ACHN (cell line): Measurements from ENCODE around the gene ARMC3.

Experiments
- DNase-seq: peaks from one replicate; pipeline ENCODE4 v3.0.0-alpha.2; 2015
- in situ Hi-C: cut with HindIII; loops from 2 replicates; pipeline ENCODE4 v1.10.0; 2017; ENCODE audit warnings: low sequenced_read_pairs, low pct_ligation_motif_present, low pct_unique_long_range_greater_than_20kb

ARMC3 gene

DNA sequence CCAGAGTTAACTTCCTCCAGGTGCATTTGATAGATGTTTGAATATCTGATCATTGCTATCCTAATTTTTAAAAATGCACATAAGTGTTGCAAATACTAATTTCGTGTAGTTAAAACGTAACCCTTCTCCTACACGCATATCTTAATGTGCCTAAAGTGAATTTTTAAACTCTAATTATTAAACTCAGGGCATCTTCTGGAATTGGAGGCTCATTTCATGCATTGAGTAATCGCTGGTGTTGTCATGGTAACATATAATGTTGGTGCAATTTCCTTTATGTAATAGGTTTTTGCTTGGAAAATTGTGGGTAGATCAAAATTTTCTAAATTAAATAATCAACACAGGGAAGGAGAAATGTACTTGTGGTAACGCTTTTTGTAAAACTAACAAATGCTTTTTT lies 56.2 kb downstream of the ARMC3 start:
- in situ Hi-C loops = loop anchor here (25.0 kb wide), 1 partner anchor 422 kb away; no protein-coding TSS in a partner anchor
- no peak for DNase-seq

DNA sequence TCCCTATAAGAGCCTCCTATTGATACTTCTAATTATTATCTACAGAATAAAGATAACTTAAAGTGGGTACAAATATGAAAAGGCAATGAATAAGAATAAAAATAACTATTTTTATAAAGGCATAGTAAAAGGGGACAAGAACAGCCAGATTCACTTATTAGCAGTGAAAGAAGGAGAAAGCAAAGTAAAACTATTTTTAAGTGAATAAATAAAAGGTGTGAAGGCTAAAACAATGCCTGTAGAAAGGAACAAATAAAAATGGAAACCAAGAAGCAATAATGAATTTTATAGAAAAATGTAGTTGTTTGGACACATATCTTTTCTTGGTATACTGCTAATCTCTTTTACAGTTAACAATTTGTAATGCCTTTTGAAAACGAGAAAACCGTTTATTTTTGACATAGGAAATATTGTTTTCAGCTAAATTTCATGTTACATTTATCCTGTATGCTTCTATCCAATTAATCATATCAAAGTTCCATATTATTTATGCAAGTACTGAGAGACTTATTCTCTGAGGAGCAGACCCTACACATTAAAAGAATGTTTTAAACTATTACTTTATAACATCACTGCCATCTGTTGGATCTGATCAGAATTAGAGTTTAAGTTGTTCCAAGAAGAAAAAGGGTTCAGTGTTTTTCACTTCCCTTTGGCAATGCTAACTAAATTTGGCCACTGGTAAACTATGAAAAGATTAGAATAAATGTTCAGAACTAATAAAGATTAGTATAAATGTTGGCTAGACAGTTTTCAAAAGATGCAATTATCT lies 59.1 kb downstream of the ARMC3 start:
- in situ Hi-C loops = loop anchor here (25.0 kb wide), 1 partner anchor 425 kb away; no protein-coding TSS in a partner anchor
- DNase-seq = peak; percentile 49

DNA sequence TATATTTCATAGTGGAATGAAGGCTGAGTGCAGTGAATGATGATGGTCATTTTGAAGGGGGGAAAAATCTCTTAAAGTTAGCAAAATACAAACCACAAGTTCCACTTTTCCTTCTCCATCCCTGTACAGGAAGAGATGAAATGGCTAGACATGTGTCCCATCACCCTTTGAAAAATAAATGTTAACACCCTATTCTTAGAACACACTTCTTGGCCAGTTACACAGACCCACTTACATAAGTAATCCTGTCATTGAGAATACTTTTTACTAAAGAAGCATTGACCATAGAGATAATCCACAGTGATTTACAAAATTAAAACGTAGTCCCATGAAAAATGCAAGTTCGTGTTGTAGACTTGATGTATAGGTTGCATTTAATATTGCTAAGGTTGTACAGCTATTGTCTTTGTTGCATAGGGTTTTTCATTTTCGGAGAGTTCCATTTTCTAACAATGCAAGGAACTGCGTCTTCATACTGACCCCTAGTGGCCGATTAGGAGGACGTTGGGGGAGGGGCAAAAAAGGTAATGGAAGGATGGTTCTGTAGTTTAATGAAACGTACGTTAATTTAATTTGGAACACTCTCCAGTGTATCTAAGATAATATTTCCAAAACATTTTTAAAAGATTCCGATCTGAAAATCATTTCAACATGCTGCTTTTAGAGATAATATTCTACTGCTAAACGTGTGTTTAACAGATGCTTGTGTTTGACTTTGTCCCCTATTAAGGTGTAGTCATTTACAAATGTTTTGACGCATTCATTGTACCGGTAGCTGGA lies 60.9 kb downstream of the ARMC3 start:
- in situ Hi-C loops = loop anchor here (25.0 kb wide), 1 partner anchor 426 kb away; no protein-coding TSS in a partner anchor
- peak; percentile 61 for DNase-seq

DNA sequence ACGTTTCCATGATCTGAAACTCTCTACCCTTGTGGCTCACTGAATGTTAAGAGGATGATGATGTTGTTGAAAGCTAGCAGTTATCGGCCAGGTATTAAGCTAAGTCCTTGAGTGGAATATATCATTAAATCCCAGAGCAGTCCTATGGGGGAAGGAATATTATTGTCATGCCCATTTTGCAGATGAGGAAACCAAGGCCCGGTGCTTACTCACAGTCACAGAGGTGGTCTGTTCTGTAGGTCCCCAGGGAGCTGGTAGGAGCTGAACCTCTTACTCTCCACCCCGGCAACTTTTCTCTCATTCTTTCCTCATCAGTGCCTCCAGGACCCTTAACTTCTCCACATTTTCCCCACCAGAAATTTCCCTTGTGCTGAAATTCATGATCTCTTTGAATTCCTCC lies 62.6 kb downstream of the ARMC3 start:
- in situ Hi-C loops = loop anchor here (25.0 kb wide), 1 partner anchor 428 kb away; no protein-coding TSS in a partner anchor

DNA sequence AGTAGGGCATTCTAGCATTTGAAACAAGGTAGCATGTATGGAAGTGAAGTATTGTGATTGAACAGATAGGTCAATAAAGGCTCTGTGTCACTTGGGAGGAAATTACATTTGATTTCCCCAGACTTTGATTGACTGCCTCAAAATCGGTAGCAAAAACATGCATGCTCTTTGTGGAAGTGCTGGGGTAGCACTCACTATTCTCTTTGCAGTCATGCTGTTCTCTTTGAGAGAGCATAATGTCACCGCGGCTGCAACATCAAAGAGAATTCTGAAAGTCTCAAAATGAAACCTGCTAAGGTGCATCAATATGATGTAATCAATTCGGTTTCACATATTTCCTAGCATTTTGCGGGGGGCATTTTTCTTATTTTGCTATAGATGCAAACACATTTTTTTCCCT lies 64.2 kb downstream of the ARMC3 start:
- no peak for DNase-seq
- in situ Hi-C loops = loop anchor here (25.0 kb wide), 1 partner anchor 430 kb away; no protein-coding TSS in a partner anchor

More for the DNA sequence above, 62.6 kb downstream of the ARMC3 start:
- no peak for DNase-seq

DNA sequence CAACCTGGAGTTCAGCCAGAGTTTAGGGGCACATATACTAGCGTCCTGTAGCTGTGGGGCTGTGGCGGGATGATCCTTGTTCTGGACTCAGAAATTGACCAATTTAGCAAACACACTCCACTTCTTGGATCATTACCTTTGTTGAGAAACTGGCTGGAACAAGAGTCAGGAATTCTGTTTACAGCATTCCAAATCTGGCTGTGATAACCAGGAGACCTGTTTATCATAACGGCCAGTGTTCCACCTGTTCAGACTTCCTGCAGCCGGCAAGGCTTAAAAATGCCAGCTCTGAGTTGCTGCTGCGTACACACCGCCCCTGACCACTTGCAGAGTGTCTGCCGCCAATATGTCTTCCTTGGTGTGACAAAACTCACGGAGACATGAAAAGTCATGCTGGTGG lies 64.8 kb downstream of the ARMC3 start:
- in situ Hi-C loops = loop anchor here (25.0 kb wide), 1 partner anchor 430 kb away; no protein-coding TSS in a partner anchor
- DNase-seq = no peak

DNA sequence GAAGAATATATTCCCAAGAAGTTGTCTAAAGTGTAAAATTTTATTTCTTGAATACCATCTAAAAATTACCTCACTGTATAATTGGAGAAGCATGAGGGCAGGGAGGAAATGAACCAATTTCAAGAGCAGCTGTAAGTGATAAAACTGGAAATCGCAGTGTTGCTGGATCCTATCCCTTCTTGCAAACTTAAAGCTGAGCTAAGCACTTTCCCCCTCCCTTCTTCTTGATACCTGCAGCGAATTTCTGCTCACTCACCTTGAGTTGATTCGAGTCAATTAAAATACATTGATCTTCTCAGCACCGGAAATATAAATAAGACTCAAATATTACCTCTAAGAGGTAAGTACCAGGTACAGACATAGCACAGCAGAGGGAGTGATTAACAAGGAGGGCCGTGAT lies 65.5 kb downstream of the ARMC3 start:
- in situ Hi-C loops = loop anchor here (25.0 kb wide), 1 partner anchor 431 kb away; no protein-coding TSS in a partner anchor
- no peak for DNase-seq

DNA sequence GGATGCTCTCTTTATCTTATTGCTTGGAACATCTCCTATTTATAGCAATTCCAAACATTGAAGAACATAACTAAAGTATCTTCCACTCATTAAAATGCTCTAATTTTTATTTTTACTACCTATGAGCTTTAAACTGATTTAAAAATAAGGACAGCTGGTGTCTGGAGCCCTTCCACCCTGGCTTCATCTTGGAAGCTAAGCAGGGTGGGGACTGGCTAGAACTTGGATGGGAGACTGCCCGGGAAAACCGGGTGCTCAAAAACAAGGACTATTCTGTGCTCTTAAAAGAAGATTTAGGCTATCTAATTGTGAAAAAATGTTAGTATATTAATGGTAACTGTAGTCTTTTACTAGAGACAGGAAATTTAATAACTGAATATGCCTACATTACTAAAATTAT lies 69.2 kb downstream of the ARMC3 start:
- DNase-seq = peak; percentile 4
- in situ Hi-C loops = loop anchor here (25.0 kb wide), 1 partner anchor 435 kb away; no protein-coding TSS in a partner anchor

DNA sequence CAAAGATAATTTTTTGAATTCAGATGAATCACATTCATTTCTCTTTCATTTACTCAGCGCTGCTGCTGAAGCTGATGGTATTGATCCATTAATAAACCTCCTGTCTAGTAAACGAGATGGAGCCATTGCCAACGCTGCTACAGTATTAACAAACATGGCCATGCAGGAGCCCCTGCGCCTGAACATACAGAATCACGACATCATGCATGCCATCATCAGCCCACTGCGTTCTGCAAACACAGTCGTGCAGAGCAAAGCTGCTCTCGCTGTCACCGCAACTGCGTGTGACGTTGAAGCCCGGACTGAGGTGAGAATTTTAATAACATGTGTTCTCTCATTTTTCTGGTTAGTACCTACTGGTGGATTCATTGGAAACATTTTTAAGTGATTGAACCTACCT lies 70.2 kb downstream of the ARMC3 start:
- in situ Hi-C loops = loop anchor here (25.0 kb wide), 1 partner anchor 436 kb away; no protein-coding TSS in a partner anchor
- DNase-seq = no peak

DNA sequence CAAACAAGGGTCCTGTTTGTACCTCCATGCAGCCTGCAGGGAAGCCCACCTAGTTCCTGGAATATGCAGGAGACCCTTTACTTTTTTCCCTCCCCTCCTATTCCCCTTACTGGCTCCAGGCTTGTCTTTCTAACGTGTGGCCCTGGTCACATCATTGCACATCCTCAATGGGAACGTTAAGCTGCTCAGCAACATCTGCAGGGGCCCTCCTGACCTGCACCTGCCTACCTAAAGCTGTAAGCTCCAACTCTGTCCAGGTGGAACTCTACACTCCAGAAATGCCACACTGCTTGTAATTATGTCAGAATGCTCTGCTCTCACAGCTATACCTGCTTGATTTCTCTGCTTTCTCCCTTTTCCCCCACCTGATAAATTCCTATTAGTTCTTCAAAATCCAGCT lies 72.1 kb downstream of the ARMC3 start:
- in situ Hi-C loops = loop anchor here (25.0 kb wide), 1 partner anchor 438 kb away; no protein-coding TSS in a partner anchor
- DNase-seq = no peak

DNA sequence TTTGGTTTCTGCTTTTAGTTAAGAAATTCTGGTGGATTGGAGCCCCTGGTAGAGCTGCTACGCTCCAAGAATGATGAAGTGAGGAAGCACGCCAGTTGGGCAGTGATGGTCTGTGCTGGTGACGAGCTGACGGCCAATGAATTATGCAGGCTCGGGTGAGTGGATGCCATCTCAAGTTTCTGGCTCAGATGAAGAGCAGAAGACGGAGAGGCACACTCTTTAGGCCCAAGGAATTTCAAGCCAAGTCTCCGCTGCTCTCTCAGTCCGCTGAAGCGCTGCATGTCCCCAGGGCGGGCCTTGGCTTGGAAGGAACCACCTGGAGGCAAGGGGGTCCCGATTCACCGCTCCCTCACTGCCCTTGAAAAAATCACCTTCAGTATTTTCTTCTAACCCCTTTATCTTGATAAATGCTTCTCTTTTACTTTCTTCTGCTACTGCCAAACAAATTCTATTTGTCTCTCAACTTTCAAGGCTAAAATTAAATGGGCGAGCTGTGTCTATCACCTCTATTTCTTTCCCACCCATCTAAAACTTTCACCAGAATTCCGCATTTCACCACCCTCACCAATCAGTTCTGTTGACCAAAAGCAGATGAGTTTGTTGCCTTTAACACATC lies 74.2 kb downstream of the ARMC3 start:
- in situ Hi-C loops = no loop called here
- DNase-seq = no peak

DNA sequence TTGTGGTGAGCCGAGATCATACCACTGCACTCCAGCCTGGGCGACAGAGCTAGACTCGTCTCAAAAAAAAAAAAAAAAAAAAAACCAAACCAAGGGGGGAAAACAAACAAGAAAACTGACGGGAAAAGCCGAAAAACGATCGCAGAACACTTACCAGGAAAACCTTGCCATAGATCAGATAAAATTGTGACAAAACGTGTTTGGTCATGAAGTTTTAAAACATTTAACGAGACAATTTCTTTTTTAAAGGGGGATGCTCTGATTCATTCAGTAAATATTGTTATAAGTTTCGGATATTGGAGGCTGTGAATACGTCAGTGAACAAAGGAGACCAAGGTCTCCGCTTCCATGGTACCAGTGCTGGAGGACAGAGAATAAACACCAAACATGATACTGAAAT lies 77.3 kb downstream of the ARMC3 start:
- in situ Hi-C loops = no loop called here
- DNase-seq = no peak

DNA sequence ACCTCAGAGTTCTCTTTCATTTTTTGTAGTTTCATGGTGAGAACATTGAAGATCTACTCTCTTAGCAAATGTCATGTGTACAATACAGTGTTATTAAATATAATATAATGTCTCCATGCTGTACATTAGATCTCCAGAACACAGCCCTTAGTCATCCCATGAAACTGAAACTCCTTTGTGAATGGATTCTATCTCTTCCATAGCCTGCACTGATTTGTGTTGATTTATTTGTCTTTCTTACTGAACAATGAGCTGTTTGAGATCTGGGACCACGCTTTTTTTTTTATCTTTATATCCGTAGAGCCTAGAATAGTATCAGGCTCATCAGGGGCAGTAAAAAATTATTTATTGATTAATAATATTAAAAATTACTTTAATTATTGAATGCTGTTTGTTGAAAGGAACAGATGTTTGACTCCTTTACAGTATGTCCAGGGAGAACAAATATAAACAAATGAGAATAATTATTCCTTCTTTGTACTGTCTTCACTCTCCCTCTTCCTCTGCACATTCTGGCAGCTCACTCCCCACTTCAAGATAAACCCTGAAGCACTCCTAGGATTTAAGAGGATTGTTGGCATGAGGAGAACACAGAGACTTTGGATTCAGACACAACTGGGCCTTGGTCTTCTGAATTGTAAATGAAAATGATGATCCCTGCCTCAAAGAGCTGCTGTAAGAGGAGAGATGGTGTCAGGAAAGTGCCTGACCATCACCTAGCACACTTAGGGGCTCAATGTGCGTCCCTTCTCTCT lies 85.9 kb downstream of the ARMC3 start:
- DNase-seq = no peak
- in situ Hi-C loops = no loop called here

DNA sequence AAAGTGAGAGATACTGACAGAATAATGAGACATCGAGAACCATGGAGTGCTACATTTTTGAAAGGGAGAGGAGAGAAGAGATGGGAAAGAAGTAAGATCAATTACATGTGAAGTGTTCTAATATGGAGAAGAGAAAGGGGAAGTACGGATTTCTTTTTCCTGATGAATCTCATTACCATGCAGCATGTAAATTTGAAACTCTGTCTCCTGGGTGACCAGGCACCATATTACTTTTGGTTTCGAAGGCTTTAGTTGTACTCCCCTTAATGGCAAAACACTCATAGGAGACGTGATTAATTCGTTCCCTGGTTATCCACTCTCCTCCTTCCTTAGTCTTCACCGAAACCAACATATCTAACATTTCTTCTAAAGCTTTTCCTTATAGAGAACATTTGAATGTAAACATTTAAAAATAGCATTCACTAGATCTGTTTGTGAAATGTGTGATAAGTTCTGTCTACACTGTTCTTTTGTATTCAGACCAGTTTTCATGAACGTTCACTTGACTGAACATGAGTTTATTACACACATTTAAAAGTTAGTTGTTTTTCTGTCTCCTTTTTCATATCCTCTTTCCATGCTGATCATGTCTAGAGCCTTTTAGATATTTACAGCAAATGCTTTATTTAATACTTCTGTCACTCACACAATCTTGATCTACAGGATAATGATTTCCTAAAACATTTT lies 87.3 kb downstream of the ARMC3 start:
- in situ Hi-C loops = no loop called here
- DNase-seq = no peak

DNA sequence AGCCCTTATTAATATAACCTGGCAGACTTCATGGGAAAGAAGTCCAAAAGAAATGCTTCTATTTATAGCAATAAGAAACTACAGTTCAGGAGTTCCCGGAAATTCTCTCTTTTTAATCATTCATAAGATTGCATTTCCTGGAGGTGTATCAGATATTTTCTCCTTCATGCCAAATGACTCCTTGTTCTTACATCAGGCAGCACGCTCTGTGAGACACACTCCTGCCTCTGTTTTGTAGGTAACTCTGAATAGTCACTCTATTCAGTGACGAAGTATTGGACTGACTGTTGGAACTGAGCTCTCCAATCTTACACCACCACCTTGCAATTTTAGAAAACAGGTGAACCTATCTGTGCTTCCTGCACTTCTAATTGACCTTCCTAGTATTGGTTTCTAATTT lies 88.8 kb downstream of the ARMC3 start:
- DNase-seq = no peak
- in situ Hi-C loops = no loop called here

DNA sequence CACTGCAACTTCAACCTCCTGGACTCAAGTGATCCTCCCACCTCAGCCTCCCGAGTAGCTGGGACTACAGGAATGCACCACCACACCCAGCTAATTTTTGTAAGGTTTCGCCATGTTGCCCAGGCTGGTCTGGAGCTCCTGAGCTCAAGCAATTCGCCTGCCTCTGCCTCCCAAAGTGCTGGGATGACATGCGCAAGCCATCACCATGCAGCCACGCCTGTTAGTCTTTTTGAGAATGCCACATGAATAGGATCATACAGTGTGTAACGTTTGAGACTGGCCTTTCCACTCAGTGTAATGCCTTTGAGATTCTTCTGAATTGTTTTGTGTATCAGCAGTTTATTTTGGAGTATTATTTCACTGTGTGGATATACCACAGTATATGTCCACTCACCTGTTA lies 91.8 kb downstream of the ARMC3 start:
- in situ Hi-C loops = no loop called here
- DNase-seq = no peak

DNA sequence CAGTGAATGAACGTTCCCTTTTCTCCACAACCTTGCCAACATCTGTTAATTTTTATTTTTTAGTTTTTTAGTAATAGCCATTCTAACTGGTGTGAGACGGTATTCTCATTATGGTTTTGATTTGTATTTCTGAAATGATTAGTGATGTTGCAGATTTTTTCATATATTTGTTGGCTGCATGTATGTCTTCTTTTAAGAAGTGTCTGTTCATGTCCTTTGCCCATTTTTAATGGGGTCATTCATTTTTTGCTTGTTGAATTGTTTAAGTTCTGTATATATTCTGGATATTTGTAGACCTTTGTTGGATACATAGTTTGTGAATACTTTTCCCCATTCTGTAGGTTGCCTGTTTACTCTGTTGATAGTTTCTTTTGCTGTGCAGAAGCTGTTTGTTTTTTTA lies 93.6 kb downstream of the ARMC3 start:
- in situ Hi-C loops = no loop called here
- DNase-seq = no peak

DNA sequence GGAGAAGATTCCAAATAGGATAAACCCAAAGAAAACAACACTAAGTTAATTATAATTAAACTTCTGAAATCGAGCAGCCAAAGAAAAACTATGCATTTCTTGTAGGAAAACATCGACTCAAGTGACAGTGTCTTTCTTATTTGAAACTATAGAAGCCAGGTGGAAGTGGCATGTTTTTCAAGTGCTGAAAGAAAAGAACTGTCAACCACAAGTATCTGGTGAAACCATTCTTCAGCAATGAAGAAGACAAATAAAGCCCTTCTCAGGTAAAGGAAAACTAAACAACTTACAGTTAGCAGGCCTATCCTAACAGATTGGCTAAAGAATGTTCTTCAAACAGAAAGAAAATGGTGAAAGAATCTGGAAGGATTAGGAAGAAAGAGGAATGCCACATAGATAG lies 96.1 kb downstream of the ARMC3 start:
- DNase-seq = no peak
- in situ Hi-C loops = no loop called here
